Measurements from ENCODE around the gene ZC3H18.

GRCh38 chr16:88599825-88600538 lies 29.8 kb downstream of the ZC3H18 start:
- TF ChIP-seq POLR2AphosphoS5 (IDR thresholded peaks at IDR 0.05; ENCODE audit: borderline replicate concordance, low read depth, low read length) (no peak), EZH2 (IDR thresholded peaks at IDR 0.05) (no peak)
